Caco-2 (cell line): Measurements from ENCODE around the gene LRBA. TPM values are rescaled to one million over a fixed set of nuclear protein-coding genes. Genes with fewer than 3 reads are reported as not detected.

Experiments used
- BruUV-seq: library from RNA; stranded (reverse); fragments of 400-500 nt; replicated peaks from 2 replicates; lab custom pipeline; 2021; lab: Mats Ljungman, UMichigan
- CTCF ChIA-PET: fragments of 300-600 bp; sonication (Branson Sonifier 250); formaldehyde crosslinking; loops from one replicate; lab custom pipeline; 2022; ENCODE audit warnings: antibody characterized with exemption; lab: Charles Lee
- POLR2A ChIA-PET: fragments of 300-600 bp; sonication (Branson Sonifier 250); formaldehyde crosslinking; loops from one replicate; lab custom pipeline; 2022; ENCODE audit warnings: antibody characterized with exemption; lab: Charles Lee
- DNase-seq, 2 experiments: peaks; one replicate each; pipeline versions ENCODE4 v3.0.0 to v3.0.0-alpha.2; 2020 to 2022
- H3K27me3 ChIP-seq: replicated peaks from 2 replicates; pipeline ENCODE4 v1.6.0; 2011; ENCODE audit warnings: low read length; ENCODE audit not compliant: control insufficient read depth, insufficient read depth
- H3K36me3 ChIP-seq: 2 replicates; pipeline ENCODE4 v1.5.1; 2011; ENCODE audit warnings: low read length; ENCODE audit not compliant: control insufficient read depth, insufficient read depth
- H3K4me1 ChIP-seq: fragments of 250-450 bp; sonication (Bioruptor Pico); 2 replicates; pipeline ENCODE4 v1.5.1; 2020; ENCODE audit warnings: mild to moderate bottlenecking
- H3K4me3 ChIP-seq: 2 replicates; pipeline ENCODE4 v1.5.1; 2011; ENCODE audit warnings: low read depth, mild to moderate bottlenecking, control low read depth, low read length
- H3K9me3 ChIP-seq: fragments of 250-450 bp; sonication (Bioruptor Pico); 2 replicates; pipeline ENCODE4 v1.5.1; 2020; ENCODE audit warnings: mild to moderate bottlenecking, moderate library complexity
- H3K27ac Mint-ChIP-seq: one replicate; pipeline ENCODE4 v1.8.0; 2022; ENCODE audit warnings: mixed read lengths; ENCODE audit not compliant: unreplicated experiment
- H3K27me3 Mint-ChIP-seq: one replicate; pipeline ENCODE4 v1.8.0; 2022; ENCODE audit warnings: mixed read lengths; ENCODE audit not compliant: insufficient read depth, unreplicated experiment
- H3K36me3 Mint-ChIP-seq: one replicate; pipeline ENCODE4 v1.8.0; 2022; ENCODE audit warnings: mild to moderate bottlenecking, mixed read lengths; ENCODE audit not compliant: insufficient read depth, unreplicated experiment
- H3K4me1 Mint-ChIP-seq: one replicate; pipeline ENCODE4 v1.8.0; 2022; ENCODE audit warnings: low read depth, mixed read lengths; ENCODE audit not compliant: unreplicated experiment
- H3K4me3 Mint-ChIP-seq: one replicate; pipeline ENCODE4 v1.8.0; 2022; ENCODE audit warnings: mild to moderate bottlenecking, moderate library complexity, mixed read lengths; ENCODE audit not compliant: unreplicated experiment
- H3K9me3 Mint-ChIP-seq: one replicate; pipeline ENCODE4 v1.8.0; 2022; ENCODE audit warnings: mixed read lengths; ENCODE audit not compliant: unreplicated experiment
- CTCF ChIP-seq, 2 experiments: fragments of 200-600 bp in 1 of 2; IDR thresholded peaks; 1 replicate in 1 of 2; 2 replicates in 1 of 2; pipeline versions ENCODE4 v1.5.1 to v1.8.0; 2011 to 2022; ENCODE audit warnings: antibody characterized with exemption in 1 of 2, control low read depth in 1 of 2, inconsistent platforms in 1 of 2, low read depth in 1 of 2, low read length in 1 of 2, mild to moderate bottlenecking in 1 of 2, moderate library complexity in 1 of 2; ENCODE audit not compliant: insufficient read depth in 1 of 2, severe bottlenecking in 1 of 2, unreplicated experiment in 1 of 2
- intact Hi-C: fragments of 100-400 bp; cut with micrococcal nuclease; formaldehyde crosslinking; loops from one replicate; pipeline ENCODE4 v1.10.0; 2022; ENCODE audit not compliant: unreplicated experiment
- total RNA-seq: library from RNA; stranded (reverse); gene quantifications from 2 replicates; pipeline ENCODE4 v1.2.3, GENCODE V29; 2022

Gene LRBA
- total RNA-seq, 1 experiment from 2014 or later, result 53.2 TPM

DNA sequence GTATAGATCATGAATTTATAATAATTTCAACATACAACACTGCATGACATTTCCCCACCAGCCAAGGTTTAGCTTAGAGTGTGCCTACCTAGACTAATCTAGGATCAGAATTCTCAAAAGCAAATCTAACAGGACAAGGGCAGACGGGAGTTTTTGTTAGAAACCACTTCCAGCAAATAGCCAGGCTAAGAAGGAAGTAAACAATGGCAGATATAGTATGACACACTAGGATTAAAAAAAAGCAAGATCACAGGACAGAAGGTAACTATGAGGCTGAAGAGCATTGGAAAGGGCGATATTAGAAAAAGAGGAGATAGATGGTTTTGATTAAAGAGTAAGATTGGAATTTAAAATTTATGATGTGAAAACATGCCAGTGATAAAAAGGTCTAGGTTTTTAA lies 124.8 kb downstream of the LRBA start:
- H3K36me3 ChIP-seq, result peaks cover 2% of the 10 kb centered on the region; the same call in 1 of the 2 replicates
- Mint-ChIP-seq H3K4me1 (no peaks in the 10 kb centered on the region), H3K27ac (no peak overlapping the region), H3K27me3 (no peaks in the 10 kb centered on the region), H3K4me3 (no peak overlapping the region), H3K36me3 (peaks cover 5% of the 10 kb centered on the region), H3K9me3 (no peaks in the 10 kb centered on the region)
- no peak for TF ChIP-seq CTCF (IDR thresholded peaks at IDR 0.05; ENCODE audit: insufficient read depth in 1 of 2, low read depth in 1 of 2, low read length in 1 of 2, severe bottlenecking in 1 of 2, unreplicated experiment in 1 of 2)
- H3K4me1 ChIP-seq, result no peaks in the 10 kb centered on the region
- H3K4me3 ChIP-seq, result no peak overlapping the region
- no peaks in the 10 kb centered on the region for H3K27me3 ChIP-seq
- BruUV-seq, result no TSS peak
- no peaks in the 10 kb centered on the region for H3K9me3 ChIP-seq
- CTCF ChIA-PET, result no interaction called here
- no peak for DNase-seq
- POLR2A ChIA-PET, result no interaction called here
- intact Hi-C loops, result no loop called here

DNA sequence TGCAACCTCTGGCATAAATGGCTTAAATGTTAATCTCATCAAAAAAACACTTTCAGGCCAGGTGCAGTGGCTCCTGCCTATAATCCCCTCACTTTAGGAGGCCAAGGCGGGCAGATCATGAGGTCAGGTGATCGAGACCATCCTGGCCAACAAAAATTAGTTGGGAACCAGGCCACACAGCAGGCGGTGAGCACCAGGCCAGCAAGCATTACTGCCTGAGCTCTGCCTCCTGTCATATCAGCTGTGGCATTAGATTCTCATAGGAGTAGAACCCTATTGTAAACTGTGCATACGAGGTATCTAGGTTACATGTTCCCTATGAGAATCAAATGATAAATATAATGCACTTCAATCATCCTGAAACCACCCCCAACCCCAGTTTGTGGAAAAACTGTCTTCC lies 125.8 kb downstream of the LRBA start:
- Mint-ChIP-seq H3K27ac (no peak overlapping the region), H3K9me3 (no peaks in the 10 kb centered on the region), H3K4me1 (no peaks in the 10 kb centered on the region), H3K27me3 (no peaks in the 10 kb centered on the region), H3K4me3 (no peak overlapping the region), H3K36me3 (peaks cover 5% of the 10 kb centered on the region)
- POLR2A ChIA-PET, result no interaction called here
- Histone ChIP-seq H3K27me3 (no peaks in the 10 kb centered on the region), H3K4me3 (no peak overlapping the region), H3K4me1 (no peaks in the 10 kb centered on the region), H3K36me3 (peaks cover 2% of the 10 kb centered on the region; the same call in 1 of the 2 replicates), H3K9me3 (no peaks in the 10 kb centered on the region)
- CTCF ChIA-PET, result no interaction called here
- intact Hi-C loops, result no loop called here
- DNase-seq, result no peak
- TF ChIP-seq CTCF (IDR thresholded peaks at IDR 0.05; ENCODE audit: insufficient read depth in 1 of 2, low read depth in 1 of 2, low read length in 1 of 2, severe bottlenecking in 1 of 2, unreplicated experiment in 1 of 2), result no peak
- no TSS peak for BruUV-seq

DNA sequence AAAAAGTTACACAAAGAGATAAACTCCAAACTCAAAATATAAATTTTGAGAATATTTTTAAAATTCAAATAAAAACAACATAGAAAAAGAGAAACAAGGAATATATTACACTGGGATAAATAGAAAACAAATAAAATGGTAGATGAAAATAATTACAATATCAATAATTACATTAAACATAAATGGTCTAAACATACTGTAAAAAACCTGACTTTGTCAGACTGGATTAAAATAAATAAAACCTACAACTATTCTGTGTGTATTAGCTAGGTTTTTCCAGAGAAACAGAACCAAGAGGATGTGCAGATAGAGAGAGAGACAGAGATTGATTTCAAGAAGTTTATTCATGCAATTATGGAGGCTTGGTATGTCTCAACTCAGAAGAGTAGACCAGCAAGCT lies 126.5 kb downstream of the LRBA start:
- BruUV-seq, result no TSS peak
- Mint-ChIP-seq H3K4me3 (no peak overlapping the region), H3K9me3 (no peaks in the 10 kb centered on the region), H3K4me1 (no peaks in the 10 kb centered on the region), H3K27me3 (no peaks in the 10 kb centered on the region), H3K27ac (no peak overlapping the region), H3K36me3 (peaks cover 5% of the 10 kb centered on the region)
- no peak overlapping the region for H3K4me3 ChIP-seq
- H3K9me3 ChIP-seq, result no peaks in the 10 kb centered on the region
- no peaks in the 10 kb centered on the region for H3K4me1 ChIP-seq
- TF ChIP-seq CTCF (IDR thresholded peaks at IDR 0.05; ENCODE audit: insufficient read depth in 1 of 2, low read depth in 1 of 2, low read length in 1 of 2, severe bottlenecking in 1 of 2, unreplicated experiment in 1 of 2), result no peak
- peaks cover 2% of the 10 kb centered on the region; the same call in 1 of the 2 replicates for H3K36me3 ChIP-seq
- ChIA-PET CTCF (no interaction called here), POLR2A (no interaction called here)
- H3K27me3 ChIP-seq, result no peaks in the 10 kb centered on the region
- no peak for DNase-seq
- intact Hi-C loops, result no loop called here
